Panc1 (cell line): Measurements from ENCODE around the gene TMEM63B.

Source experiments
- CTCF ChIP-seq: fragments of 450-650 bp; IDR thresholded peaks from 2 replicates; pipeline ENCODE4 v1.5.1; 2017; ENCODE audit warnings: mild to moderate bottlenecking
- SIN3A ChIP-seq: IDR thresholded peaks from 2 replicates; pipeline ENCODE4 v1.6.1; 2012; ENCODE audit warnings: low read depth, mild to moderate bottlenecking, low read length, moderate library complexity, borderline replicate concordance; ENCODE audit not compliant: insufficient read depth

GRCh38 chr6:44190715-44191114 lies 63.4 kb downstream of the TMEM63B start:
- TF ChIP-seq CTCF (no peak), SIN3A (no peak)
